ENCODE data around the gene AGPAT2.
"Not testable (repeated sequence)": the region's sequence is repeated elsewhere in the genome, so short reads cannot be mapped to it uniquely, and the experiment has no call there.

Gene AGPAT2

DNA sequence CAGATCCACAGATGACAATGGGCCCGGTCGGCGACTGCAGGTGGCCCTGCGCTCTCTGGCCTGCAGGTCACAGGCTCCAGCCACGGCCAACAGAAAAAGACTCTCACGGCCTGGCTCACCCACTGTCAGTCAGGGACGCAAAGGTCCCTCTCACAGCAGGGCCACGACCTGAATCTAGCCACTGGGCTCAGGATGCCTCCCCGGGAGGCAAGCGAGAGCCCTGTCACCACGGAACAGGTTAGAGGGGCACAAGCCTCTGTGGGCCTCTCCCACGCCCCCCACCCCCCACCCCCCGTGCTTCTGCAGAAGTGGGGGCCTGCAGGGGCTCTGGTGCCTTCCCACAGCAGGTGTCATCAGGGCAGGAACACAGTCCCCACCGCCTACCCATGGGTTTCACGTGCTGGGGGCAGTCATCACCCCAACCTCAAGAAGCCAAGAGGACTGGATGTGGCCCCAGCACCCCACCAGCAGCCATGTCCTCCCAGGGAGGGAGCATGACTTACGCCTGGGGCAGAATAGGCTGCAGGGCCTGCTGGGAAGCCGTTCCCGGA, 41.8 kb downstream of the AGPAT2 start:
- DNase-seq (ENCODE audit: low read depth), result no peak

DNA sequence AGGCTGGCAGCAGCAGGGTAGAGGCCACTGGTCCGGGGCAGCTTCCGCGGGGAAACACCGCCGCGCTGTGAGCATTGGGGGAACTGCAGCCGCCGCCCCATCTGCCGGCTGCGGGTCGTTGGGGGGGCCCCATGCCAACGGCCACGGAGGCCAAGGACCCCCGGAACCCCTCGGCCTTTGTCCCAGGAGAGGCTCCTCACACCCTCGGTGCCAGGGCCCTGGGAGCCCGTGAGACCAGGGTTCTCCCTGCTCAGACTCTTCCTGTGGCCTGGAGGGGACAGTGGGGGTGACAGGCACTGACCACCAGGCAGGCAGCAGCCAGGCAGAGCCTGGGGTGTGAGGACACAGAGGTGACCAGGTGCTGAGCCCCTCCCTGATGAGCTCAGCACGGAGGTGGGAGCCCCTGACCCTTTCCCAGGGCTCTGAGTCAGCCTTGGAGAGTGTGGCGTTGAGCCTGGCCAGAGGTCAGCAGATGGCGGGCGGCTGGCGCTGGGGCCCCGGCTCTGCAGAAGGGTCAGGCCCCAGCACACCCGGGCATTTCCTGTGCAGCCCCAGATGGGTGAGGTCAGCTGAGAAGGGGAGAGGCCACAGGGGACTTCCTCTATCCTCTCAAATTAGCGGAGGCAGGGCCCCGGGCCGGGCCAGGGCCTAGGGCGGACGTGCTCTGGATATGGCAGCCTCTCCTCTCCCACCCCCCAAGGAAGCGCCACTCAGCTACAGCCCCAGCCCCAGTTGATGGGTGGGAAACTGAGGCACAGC, 42.5 kb downstream of the AGPAT2 start:
- DNase-seq (ENCODE audit: low read depth), result peak; percentile 49

DNA sequence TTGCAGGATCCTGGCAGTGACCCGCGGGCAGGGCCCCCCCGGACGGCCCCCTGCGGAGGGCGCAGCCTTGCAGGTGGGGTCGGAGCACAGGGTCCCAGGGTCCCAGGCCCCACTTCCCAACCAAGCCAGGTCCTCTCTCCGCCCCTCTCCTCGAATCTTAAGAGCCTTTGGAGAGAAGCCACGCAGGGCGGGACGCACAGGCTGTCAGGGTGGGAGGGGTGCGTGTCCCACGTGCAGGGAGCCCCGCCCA, 43.0 kb downstream of the AGPAT2 start:
- DNase-seq (ENCODE audit: low read depth), result no peak

DNA sequence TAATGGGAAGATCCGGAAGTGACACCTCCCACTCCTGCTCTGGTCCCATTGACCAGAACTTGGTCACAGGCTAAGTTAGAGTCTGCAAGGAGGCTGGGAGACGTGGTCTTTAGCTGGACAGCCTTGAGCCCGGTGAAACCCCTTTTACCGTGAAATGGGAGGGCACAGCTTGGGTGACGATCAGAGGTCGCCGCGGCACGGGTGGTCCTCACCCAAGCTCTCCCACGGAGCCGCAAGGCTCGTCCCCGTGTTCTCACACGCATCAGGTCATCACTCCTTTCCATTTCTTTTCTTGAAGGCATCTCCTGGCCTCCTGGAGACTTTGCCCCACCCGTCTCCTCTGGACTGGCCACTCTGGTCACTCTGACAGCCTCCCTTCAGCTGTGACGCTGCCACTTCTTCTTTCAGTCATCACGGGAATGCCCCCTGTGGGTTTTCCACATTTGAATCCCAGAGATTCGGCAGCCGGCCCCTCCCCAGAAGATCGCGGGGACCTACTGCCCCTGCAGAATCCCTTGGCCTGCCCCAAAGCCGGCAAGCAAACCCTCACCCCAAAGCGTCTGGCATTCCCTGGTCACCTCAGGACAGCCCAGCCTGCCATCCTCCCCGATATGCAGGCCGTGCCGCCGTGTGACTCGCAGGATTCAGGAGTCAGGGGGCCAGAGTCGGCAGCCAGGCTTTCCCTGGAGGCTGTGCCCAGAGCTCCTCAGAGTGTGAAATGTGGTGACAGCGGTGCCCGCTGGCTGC, 43.5 kb downstream of the AGPAT2 start:
- DNase-seq (ENCODE audit: low read depth), result no peak

DNA sequence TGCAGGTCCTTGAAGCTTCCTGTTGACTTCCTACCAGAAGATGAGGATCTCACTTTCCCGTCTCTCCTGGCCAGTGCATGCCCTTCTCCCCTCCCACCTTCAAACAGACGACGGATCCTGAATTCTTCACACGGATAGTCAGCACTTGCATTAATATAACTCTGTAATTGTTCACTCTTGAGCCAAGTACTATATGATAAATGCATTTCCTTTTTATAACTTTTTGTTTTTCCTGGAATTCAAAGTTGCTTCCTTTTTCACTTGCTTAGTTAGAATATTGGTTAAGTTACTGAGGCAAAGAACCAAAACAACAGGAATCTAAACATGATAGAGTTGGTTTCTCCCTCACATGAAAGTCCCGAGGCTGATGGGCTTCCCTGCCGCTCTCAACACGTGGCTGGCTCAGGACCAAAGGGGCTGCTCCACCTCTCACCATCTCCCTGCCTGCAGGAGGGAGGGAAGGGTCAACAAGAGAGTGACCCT, 44.8 kb downstream of the AGPAT2 start:
- no peak for DNase-seq (ENCODE audit: low read depth)

DNA sequence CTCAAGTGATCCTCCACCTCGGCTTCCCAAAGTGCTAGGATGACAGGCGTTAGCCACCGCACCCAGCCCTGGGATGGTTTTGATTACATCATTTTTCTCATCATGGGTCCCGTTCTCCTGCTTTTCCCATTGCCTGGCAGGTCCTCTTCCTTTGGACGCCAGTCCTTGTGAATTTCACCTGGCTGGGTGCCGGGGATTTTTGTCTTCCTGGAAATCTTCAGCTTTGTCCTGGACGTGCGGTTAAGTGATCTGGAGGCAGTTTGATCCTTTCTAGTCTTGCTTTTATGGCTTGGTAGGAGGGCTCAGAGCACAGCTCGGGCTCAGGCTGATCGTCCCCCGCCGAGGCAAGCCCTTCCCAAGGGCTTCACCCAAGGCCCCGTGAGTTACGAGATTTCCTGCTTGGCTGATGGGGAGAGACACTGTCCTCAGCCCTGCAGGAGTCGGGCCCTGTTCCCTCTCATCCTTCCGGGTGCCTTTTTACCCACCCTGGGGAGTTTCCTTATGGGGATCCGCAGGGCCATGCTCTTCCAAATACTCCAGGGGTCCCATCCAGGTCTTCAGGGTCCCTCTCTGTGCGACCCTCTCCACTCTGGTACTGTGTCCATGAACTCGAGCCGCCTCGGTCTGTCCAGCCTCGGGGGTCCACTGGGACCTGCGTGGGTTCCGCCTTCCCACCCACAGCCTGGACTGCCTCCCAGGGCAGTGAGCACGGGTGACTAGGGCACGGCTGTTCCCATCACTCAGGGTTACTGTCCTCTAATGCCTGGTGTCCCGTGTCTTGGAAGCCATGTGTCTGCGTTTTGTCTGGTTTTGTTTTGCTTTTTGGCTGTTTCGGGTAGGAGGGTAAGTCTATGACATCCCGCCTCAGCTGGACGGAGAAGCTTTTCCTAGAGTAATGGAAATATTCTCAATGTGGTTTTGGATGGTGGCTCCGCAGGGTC, 46.8 kb downstream of the AGPAT2 start:
- no peak for DNase-seq (ENCODE audit: low read depth)

DNA sequence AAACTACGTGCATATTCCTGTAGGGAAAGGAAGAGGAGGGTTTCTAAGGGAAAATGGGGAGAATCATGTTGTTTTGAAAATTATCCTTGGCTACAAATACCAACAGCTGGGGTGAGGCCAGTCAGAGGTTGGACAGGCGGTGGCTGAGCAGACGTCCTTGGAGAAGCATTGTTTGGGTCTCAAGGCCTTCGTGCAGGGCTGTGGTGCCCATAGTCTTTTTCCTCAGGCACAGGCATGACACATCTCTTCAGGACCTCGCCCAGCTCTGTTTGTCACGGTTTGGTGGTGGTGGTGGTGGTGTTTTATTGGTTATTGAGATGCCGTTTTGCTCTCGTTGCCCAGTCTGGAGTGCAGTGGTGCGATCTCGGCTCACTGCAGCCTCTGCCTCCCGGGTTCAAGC, 52.4 kb downstream of the AGPAT2 start:
- DNase-seq (ENCODE audit: low read depth), result no peak

DNA sequence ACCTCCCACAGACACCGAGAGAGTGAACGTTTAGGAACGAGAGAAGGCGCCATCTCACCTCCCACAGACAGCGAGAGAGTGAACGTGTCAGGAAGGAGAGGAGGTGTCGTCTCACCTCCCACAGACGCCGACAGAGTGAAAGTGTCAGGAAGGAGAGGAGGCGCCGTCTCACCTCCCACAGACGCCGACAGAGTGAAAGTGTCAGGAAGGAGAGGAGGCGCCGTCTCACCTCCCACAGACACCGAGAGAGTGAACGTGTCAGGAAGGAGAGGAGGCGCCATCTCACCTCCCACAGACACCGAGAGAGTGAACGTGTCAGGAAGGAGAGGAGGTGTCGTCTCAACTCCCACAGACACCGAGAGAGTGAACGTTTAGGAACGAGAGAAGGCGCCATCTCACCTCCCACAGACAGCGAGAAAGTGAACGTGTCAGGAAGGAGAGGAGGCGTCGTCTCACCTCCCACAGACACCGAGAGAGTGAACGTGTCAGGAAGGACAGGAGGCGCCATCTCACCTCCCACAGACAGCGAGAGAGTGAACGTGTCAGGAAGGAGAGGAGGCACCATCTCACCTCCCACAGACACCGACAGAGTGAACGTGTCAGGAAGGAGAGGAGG, 54.7 kb downstream of the AGPAT2 start:
- DNase-seq (ENCODE audit: low read depth), result not testable (repeated sequence)

DNA sequence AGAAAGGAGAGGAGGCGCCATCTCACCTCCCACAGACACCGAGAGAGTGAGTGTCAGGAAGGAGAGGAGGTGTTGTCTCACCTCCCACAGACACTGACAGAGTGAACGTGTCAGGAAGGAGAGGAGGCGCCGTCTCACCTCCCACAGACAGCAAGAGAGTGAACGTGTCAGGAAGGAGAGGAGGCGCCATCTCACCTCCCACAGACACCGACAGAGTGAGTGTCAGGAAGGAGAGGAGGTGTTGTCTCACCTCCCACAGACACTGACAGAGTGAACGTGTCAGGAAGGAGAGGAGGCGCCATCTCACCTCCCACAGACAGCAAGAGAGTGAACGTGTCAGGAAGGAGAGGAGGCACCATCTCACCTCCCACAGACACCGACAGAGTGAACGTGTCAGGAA, 55.2 kb downstream of the AGPAT2 start:
- not testable (repeated sequence) for DNase-seq (ENCODE audit: low read depth)

DNA sequence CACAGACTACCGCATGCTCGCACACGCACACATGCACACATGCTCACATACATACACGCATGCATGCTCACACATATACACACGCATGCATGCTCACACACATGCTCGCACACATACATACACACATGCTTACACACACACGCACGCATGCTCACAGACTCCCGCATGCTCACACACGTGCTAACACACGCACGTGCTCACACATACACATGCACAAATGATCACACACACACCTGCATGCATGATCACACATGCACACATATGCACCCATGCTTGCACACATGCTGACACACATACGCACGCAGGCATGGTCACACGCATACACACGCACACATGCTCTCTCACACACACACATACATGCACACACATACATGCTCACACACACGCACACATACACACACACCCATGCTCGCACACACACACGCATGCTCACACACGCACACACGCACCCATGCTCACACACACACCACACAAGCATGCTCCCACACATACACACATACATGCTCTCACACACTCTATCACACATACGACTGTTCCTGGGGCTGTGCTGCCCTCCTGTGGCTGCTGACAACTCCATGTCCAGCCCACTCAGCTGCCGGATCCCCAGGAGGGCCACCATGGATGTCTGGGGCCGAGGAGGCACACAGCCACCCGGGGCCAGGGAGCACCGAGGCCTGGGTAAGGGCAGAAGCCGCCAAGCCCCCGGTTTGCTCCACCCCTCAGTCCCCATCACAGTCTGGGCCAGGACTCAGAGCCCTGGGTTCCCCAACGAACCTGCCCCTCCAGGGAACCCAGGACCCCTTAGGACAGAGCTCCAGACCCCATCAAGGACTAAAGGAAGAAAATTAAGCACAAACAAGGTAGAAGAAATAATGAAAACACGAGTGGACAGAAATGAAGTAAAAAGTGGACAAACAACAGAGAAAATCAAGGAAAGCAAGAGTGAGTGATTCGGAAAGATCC, 55.9 kb downstream of the AGPAT2 start:
- peak; percentile 69 for DNase-seq (ENCODE audit: low read depth)

DNA sequence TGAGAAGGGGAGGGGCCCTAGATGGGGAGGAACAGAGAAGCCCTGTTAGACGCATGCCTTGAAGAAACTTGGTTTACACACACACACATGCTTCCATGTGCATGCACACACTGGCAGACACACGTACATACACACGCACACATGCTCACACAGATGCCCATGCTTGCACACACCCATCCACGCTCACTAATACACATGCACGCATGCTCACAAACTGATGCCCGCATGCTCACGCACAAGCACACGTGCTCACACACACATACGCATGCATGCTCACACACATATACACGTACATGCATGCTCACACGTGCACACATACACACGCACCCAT, 56.6 kb downstream of the AGPAT2 start:
- no peak for DNase-seq (ENCODE audit: low read depth)

DNA sequence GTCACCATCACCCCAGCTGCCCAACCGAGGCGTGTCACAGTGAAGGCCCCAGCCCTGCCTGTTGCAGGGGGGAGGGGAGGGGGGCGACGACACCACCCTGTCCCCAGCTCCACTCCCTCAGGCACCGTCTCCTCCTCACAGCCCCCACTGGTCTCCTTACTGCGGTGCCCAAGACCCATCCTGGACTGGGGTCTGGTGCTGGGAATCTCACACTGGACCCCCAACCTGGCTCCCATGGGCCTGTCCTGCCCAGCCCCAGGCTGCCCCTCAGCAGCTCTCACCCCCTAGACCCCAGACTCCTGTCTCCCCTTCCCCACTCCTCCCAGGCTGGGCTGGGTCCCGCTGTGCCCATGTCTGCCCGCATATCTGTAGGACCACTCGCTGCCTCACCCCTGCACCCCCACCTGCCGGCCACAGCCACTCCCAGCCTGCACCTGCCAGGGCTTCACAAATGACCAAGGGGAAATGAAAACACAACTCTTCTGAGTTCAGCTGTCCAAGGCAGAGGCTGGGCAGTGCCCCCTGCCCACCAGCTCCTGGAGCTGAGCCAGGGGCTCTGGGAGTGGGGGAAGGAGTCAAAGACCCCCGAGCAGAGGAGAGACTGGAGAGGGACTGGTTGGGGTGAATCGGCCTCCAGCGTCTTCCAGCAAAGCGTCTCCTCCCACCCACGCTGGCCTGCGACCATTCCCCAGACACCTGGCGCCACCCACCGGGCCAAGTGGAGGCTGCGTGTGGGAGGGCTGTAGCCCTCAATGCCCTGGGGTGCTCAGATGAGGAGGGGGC, 57.2 kb downstream of the AGPAT2 start:
- no peak for DNase-seq (ENCODE audit: low read depth)

DNA sequence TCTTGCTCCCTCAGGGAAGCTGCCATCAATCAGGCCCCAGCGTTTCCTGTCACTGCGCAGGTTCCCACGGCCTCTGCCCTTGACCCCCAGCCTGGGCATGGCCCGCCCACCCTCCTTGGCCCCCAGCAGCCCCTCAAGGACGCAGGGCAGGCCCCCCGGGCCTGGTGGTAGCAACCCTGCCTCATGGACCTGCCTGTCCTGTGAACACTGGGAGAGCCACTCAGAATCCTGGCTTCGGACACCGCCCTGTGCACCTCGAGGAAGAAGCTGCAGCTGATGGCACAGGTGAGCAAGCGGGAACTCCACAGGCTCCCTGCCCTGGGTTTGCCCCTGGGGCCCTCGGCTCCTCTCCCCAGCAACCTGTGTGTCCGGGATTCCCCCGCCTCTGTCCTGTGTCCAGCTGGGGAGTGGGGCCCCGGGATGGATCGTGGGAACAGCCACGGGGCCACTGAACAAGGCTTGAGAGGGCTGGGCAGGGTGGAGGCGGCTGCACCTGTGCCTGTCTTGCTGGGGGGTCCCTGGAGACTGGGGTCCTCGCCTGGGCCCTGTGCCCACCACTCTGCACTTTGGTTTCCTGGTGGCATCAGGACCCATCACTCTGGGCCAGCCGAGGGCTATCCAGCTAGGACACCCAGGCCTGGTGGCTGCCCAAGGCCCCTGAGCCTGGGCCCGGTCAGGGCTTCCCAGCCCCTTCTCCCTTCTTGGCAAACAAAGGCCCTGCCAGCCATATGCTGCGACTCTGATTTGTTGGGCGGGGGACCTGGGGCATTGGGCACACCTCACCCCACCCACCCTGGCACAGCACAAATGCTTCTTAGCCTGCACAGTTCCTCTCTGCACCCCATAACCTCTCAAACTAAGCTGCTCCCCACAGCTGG, 58.0 kb downstream of the AGPAT2 start:
- no peak for DNase-seq (ENCODE audit: low read depth)

DNA sequence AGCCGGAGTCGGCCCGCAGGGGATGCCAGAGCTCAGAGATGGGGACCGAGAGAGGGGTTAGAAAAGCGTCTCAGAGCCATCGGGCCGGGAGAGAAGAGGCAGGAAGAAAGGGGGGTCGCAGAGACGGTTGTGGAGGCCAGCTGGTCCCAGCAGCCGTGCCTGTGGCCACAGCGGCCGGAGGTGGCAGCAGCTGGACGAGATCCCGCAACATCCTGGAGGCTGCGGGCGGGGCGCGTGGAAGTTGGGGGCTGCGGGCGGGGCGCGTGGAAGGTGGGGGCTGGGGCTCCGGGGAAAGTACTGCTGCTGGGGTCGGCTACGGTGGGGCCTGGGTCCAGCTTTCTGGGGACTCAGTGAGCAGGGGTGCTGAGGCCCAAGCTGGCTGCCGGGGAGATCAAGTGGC, 59.0 kb downstream of the AGPAT2 start:
- DNase-seq (ENCODE audit: low read depth), result no peak

DNA sequence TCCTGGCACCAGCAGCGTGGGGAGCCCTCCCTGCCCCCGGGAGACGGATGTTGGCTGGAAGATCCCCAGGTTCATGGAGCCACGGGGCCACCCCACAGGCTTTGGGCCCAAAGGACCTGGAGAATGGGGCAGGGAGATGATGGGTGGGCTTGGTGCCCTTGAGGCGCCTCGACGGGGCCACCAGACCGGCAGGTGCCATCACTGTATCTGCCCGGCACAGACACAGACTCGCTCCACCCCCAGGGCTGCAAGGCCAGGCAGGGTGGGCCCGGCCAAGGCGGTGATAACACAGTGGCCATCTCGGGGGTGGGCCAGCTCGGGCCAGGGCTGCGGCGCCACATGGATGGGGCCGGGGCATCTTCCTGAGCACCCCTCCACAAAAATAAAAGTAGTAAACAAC, 59.6 kb downstream of the AGPAT2 start:
- DNase-seq (ENCODE audit: low read depth), result no peak

DNA sequence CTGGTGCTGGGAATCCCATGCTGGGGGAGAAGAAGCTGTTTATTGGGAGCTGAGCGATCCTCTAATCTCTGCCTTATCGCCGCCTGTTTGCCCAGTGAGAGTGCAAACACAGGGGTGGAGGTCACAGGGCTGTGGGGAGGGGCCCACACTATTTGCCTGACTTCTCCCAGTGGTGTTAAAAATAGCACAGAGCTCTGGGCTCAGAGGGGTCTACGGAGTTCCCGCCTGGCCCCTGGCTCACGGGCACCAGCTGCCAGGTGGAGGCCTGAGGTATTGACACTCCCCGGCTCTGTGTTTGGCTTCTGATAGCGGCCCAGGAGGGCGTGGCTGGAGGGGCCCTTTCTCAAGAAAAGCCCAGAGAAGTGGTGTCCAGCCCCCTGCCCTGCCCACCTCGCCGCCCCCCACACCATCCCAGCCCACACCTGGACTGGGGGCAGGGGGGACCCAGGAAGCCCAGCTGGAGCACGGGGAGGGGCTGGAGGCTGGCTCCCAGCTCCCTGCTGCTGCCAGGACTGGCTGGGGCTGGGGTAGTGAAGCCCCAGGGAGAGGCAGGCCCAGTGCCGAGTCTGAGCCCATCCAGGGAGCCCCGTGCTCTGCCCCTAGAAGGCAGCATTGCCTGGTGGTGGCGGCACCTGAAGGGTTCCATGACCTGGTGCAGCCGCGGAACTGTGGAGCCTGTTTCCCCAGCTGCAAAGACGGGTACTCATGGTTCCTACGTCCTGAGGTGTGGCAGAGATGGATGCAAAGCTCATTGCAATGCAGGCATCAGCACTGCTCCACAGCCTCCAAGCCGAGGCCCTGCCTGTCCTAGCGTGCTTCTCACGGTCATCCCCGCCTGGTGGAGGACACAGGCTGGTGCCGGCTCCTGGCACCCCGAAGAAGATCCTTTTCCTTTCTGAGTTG, 60.3 kb downstream of the AGPAT2 start:
- DNase-seq (ENCODE audit: low read depth), result no peak

DNA sequence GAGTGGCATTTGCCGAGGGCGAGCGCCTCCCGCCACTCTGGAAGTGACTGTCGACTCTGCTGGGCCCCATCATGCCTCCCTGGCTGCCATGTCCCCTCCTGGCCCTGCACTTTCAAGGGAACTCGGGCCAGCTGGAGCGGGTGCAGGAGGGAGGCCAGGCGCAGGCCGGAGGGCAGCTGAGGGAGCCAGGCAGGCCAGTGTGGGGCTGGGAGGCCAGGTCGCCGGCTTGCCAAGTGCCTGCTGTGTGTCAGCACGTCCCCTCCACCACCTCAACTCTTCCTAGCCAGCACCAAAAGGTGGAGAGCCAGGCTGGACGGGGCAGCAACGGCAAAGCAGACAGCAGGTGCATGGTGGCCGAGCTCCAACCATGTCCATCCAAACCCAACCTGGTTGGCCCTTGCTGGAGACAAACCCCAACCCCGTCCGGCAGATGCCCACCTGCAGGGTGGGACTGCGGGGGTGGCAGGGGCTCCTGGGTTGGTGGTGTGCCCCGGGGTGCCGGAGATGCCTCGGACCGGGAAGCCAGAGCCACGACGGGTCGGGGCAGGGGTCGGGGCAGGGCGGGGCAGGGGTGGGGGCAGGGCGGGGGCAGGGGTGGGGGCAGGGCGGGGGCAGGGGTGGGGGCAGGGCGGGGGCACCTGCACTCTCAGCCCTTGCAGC, 61.1 kb downstream of the AGPAT2 start:
- no peak for DNase-seq (ENCODE audit: low read depth)

Data from activated T-helper 1 cell treated with Interleukin-2 at 50 U/mL for 16 hours (primary cell).